Measurements from ENCODE around the gene ASIC3. TPM values are rescaled to one million over a fixed set of nuclear protein-coding genes. Genes with fewer than 3 reads are reported as not detected.

The ASIC3 gene
- total and polyA plus RNA-seq, 2 donors (not counting 3 experiments of a cell fraction or from before 2014, with no cell fraction given): 0.69 to 0.70 TPM

GRCh38 chr7:151077705-151078232 is 29.4 kb downstream of the ASIC3 start:
- TF ChIP-seq, protein P1, sequence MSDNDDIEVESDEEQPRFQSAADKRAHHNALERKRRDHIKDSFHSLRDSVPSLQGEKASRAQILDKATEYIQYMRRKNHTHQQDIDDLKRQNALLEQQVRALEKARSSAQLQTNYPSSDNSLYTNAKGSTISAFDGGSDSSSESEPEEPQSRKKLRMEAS (IDR thresholded peaks at IDR 0.05; ENCODE audit: insufficient read depth, insufficient read length): no peak
- no peak for TF ChIP-seq EZH2 (IDR thresholded peaks at IDR 0.05; ENCODE audit: borderline replicate concordance, low read depth, low read length, severe bottlenecking)
- no peak for TF ChIP-seq MYC (IDR thresholded peaks at IDR 0.05; ENCODE audit: low read depth, low read length)
- TF ChIP-seq FOS (IDR thresholded peaks at IDR 0.05; ENCODE audit: borderline replicate concordance, insufficient read depth, low read length): no peak
- no peak for TF ChIP-seq POLR2A (IDR thresholded peaks at IDR 0.05; ENCODE audit: low read depth, low read length)
- TF ChIP-seq POLR2AphosphoS5 (IDR thresholded peaks at IDR 0.05; ENCODE audit: insufficient read depth, low read depth, low read length): no peak
- no peak for TF ChIP-seq CTCF (IDR thresholded peaks at IDR 0.05; ENCODE audit: extremely low read depth in 1 of 2, insufficient read depth in 1 of 2, low read depth in 1 of 2, low read length in 2 of 2)
- Histone ChIP-seq H2AFZ (ENCODE audit: low read depth, low read length) (no peak overlapping the region), H3K4me2 (ENCODE audit: insufficient read depth, low read length) (no peak overlapping the region), H3K27ac (ENCODE audit: insufficient read depth, low read depth, low read length) (no peak overlapping the region), H3K27me3 (ENCODE audit: control insufficient read depth in 2 of 2, insufficient read depth in 2 of 2, low read length in 2 of 2) (no peaks in the 10 kb centered on the region), H4K20me1 (replicated peaks; ENCODE audit: control insufficient read depth, extremely low read depth, insufficient read depth, low read length) (no peaks in the 10 kb centered on the region), H3K9ac (replicated peaks; ENCODE audit: extremely low read depth, insufficient read depth, low read length) (no peak overlapping the region), H3K79me2 (ENCODE audit: control insufficient read depth, insufficient read depth, low read length) (peaks cover 28% of the 10 kb centered on the region), H3K36me3 (ENCODE audit: control insufficient read depth in 2 of 2, extremely low read depth in 1 of 2, insufficient read depth in 2 of 2, low read length in 2 of 2) (peaks cover 2 to 23% of the 10 kb centered on the region in 2 experiments), H3K9me1 (replicated peaks; ENCODE audit: control insufficient read depth, extremely low read depth, insufficient read depth, low read length) (no peaks in the 10 kb centered on the region), H3K4me3 (replicated peaks in 1 of 3; ENCODE audit: insufficient read depth in 1 of 3, low read depth in 1 of 3, low read length in 3 of 3) (no peak overlapping the region), H3K9me3 (replicated peaks; ENCODE audit: control insufficient read depth, insufficient read depth, low read length) (no peaks in the 10 kb centered on the region), H3K4me1 (ENCODE audit: control insufficient read depth, extremely low read depth, insufficient read depth, low read length) (peaks cover 29% of the 10 kb centered on the region)
- dilution Hi-C loops (cut with MboI; ENCODE audit: extremely low pct_ligation_motif_present, low sequenced_read_pairs) (no loop called here), intact Hi-C loops (cut with micrococcal nuclease) (no loop called here)
- ChIA-PET CTCF (interaction anchor here (0.7 to 3.0 kb wide), 6 partner anchors 7 to 179 kb away, joined by 3 to 12 read pairs (median 4); no protein-coding TSS in a partner anchor), POLR2A (no interaction called here)
- FAIRE-seq (no peak), DNase-seq (ENCODE audit: low read depth, low spot score) (no peak)
- BruUV-seq (replicated peaks): no TSS peak

All from endothelial cell of umbilical vein (primary cell).